GM18873 (cell line): ENCODE measurements around the gene SH2B3.
"Not testable (repeated sequence)": the region's sequence is repeated elsewhere in the genome, so short reads cannot be mapped to it uniquely, and the experiment has no call there.

Experiments
- ATAC-seq: cut with Tn5 transposase; IDR thresholded peaks from one replicate; pipeline ENCODE4 v1.9.1; 2021; ENCODE audit warnings: mild to moderate bottlenecking, moderate library complexity, moderate number of reproducible peaks; ENCODE audit not compliant: unreplicated experiment, low FRiP score

Gene SH2B3

DNA sequence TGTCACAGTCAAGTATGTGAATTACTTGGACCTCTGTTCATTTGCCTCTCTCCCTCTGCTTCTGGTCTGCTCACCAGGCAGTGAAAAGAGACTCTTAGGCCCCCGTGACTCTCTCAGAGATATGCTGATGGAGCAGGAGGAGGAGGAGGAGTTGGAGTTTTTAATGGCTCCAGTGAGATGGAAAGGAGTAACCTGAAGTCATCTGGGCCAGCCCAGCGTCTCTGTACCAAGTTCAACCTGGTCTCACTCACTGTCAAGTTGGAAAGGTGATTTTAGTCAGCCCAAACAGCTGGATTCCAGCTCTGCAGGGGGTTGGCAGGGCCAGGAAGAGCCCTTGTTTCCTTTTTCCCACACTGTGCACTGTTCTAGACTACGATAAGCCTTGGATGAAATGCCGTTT, 48.6 kb downstream of the SH2B3 start:
- ATAC-seq = no peak

GRCh38 chr12:111454716-111455447, 49.2 kb downstream of the SH2B3 start:
- ATAC-seq = no peak

- ATAC-seq = no peak
Measured at GRCh38 chr12:111455448-111456320, 50.0 kb downstream of the SH2B3 start.

GRCh38 chr12:111457071-111457470, 51.3 kb downstream of the SH2B3 start:
- ATAC-seq = no peak

DNA sequence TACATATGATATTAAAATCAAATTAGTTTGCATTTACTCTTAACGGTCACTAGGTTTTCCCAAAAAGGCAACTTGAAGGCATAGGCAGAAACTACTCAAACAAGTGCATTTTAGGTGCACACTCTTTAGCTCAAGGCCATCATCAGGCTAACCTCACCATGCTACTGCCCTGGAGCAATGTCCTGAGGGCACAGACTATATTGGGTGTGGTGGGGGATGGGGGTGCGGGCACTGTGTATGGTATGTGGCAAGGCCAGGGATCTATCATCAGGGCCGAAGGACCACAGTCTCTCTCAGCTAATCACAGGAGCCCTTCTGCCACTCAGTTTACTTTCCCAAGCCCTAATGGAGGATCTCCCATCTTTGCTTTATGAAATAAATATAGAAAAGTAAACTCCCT, 51.9 kb downstream of the SH2B3 start:
- no peak for ATAC-seq

DNA sequence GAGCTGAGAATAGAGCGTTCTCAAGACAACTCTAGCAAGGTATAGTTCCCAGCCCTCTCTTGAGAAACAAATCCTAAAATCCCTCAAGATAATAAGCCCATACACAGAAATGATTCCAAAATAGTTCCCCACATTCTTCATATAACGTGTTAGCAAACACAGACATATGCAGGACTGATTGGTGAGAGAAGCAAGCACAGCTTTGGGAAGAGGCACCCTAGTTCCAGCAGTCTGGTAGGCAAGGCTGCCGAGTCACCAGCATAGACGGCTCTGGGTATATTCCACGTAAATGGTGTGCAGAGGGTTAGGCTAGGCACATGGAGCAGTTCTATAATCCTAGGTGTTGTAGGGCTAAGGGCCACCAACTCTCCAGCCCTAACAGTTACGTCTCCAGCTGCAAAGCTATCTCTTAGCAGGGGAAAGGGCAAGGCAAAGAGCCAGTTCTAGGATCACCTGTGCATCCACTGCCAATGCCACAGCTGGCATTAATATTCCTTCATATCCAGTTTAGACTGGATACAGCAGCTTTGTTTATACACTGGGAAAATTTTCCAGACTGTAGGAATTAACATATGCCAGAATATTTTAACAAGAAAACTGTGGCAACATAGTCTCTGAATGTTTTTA, 52.9 kb downstream of the SH2B3 start:
- no peak for ATAC-seq

GRCh38 chr12:111460111-111460510, 54.4 kb downstream of the SH2B3 start:
- ATAC-seq = not testable (repeated sequence)

DNA sequence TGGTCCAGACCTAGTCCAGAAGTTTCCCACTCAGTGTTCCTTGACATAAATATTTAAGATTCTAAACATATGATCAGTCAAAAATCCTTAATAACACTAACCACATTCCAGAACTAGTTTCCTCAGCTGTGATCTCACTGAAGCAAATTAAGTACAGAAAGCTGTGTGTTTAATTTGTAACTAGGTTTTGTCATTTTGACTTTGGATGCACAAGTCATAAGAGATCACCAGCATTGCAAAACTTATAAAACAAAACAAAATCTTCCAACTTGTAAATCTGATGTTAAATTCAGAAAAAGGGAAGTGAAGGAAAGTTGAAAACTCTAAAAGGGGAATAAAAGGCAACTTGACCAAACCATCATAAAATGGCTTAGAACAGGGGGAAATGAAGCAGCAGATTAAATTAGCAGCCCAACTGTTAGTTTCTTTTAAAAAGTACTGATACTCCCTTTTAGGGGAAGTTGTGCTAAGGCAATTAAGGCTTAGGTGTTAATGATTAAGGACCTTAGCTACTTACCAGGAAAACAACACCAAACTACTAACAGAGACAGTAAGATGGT, 56.6 kb downstream of the SH2B3 start:
- no peak for ATAC-seq

GRCh38 chr12:111467092-111467856, 61.6 kb downstream of the SH2B3 start:
- ATAC-seq = no peak

GRCh38 chr12:111467857-111468241, 62.1 kb downstream of the SH2B3 start:
- no peak for ATAC-seq

GRCh38 chr12:111469401-111469800, 63.7 kb downstream of the SH2B3 start:
- ATAC-seq = no peak

DNA sequence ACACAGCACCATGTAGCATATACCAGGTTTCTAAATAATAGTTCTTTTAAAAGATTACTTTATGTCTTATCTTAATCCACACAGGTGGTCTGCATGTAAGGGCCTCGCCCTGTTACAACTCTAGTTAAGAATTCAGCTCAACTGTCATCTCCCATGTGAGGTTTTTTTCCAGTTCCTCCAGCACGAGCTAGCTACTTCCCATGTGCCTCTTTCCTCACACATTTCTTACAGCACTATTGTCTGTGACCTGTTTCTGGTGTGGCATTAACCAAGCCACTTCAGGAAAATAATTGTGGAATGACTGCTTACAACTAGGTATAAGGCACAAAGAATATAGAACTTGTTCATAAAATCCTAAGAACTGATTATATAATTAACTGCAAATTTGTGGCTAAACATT, 65.5 kb downstream of the SH2B3 start:
- ATAC-seq = no peak

DNA sequence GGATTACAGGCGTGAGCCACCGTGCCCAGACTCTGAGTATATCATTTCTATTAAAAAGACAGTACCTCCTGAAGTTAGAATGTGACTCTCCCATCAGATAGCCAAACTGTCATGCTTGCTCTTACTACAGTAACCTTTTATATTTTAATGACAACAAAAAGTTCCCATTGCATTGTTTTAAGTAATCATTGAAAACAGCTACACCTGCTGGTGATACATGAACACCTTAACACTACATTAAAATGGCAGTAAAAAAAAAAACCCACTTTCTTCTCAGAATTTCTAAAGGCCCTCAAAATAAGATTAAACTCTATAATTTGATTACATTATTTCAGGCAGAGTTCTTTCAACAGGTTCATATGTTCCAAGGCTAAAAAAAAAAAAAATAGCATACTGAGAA, 76.7 kb downstream of the SH2B3 start:
- no peak for ATAC-seq

DNA sequence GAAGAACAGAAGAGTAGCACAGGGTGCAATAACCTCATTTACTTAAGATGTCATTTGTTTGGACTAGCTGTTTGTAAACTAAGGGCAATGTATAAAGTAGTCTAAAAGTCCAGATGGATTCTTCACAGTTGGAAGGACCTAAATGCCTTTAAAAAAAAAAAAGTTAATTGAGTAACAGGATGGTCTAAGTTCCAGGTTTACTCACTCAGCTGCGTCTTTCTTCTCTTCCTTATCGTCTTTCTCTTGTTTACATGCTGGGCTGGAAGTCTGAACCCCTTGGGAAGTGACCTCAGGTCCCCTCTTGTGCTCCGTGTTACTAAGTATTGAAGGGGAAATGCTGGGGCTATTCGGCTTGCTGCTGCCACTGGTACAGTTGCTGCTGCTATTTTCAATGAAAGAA, 82.5 kb downstream of the SH2B3 start:
- ATAC-seq = no peak

DNA sequence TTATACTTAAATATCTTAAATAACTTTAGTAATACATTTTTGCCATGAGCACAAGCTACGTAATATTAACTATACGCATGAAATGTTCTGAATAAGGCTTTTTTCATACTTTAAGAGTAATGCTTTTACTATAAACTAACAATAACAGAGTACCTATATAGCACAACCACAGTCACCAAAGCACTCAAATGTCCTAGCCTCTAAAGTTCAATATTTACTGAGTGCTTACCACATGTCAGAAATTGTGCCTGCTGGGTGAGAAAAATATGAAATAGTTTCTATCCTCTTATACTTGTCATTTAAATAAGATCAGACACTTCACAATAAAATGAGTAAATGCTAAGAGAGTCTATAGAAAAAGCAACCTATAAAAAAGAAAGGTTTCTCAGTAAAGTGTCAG, 83.1 kb downstream of the SH2B3 start:
- no peak for ATAC-seq

GRCh38 chr12:111492979-111493378, 87.3 kb downstream of the SH2B3 start:
- not testable (repeated sequence) for ATAC-seq

DNA sequence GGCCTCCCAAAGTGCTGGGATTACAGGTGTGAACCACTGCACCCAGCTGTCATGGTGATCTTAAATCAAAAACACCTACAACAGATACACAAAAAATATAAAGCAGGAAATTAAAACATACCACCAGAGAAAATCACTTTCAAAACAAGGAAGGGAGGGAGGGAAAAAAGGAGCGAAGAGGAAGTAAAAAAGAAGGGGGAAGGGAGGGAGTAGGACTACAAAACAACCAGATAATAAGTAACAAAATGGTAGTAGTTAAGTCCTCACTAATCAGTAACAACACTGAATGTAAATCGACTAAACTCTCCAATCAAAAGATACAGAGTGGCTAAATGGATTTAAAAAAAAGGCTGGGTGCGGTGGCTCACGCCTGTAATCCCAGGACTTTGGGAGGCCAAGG, 89.0 kb downstream of the SH2B3 start:
- no peak for ATAC-seq
